Keratinocyte (primary cell): Measurements from ENCODE around the gene TNPO1. TPM values are rescaled to one million over a fixed set of nuclear protein-coding genes. Genes with fewer than 3 reads are reported as not detected.

ENCODE experiments used
- DNase-seq: peaks from one replicate; pipeline ENCODE4 v3.0.0-alpha.2; 2011; ENCODE audit warnings: low read depth, missing footprints, low spot score
- FAIRE-seq: peaks from 2 replicates; lab custom pipeline; 2011; peaks lifted over from hg19 to GRCh38; lab: Jason Lieb, UNC
- H2AFZ ChIP-seq: 2 replicates; pipeline ENCODE4 v1.6.0; 2012; ENCODE audit warnings: low read length, control low read depth, inconsistent platforms; ENCODE audit not compliant: control insufficient read depth
- H3K27ac ChIP-seq: 2 replicates; pipeline ENCODE4 v1.5.1; 2011; ENCODE audit warnings: low read length; ENCODE audit not compliant: control insufficient read depth, insufficient read depth
- H3K27me3 ChIP-seq: 3 replicates; pipeline ENCODE4 v1.6.0; 2011; ENCODE audit warnings: low read length; ENCODE audit not compliant: control insufficient read depth, insufficient read depth; ENCODE audit errors: extremely low read depth
- H3K36me3 ChIP-seq, 2 experiments: 2 replicates in 1 of 2; 3 replicates in 1 of 2; pipeline ENCODE4 v1.5.1; 2011; ENCODE audit warnings: low read length in 2 of 2, mild to moderate bottlenecking in 1 of 2; ENCODE audit not compliant: control insufficient read depth in 2 of 2, insufficient read depth in 2 of 2; ENCODE audit errors: extremely low read depth in 1 of 2
- H3K4me1 ChIP-seq: 3 replicates; pipeline ENCODE4 v1.5.1; 2011; ENCODE audit warnings: low read length; ENCODE audit not compliant: control insufficient read depth, insufficient read depth; ENCODE audit errors: extremely low read depth
- H3K4me2 ChIP-seq: 3 replicates; pipeline ENCODE4 v1.6.0; 2011; ENCODE audit warnings: low read depth, low read length; ENCODE audit not compliant: control insufficient read depth, insufficient read depth; ENCODE audit errors: extremely low read depth
- H3K4me3 ChIP-seq, 3 experiments: fragments of 200-600 bp in 1 of 3; sonication (generic) in 1 of 3; 2 replicates in 2 of 3; 3 replicates in 1 of 3; pipeline ENCODE4 v1.5.1; 2011 to 2016; ENCODE audit warnings: low read length in 3 of 3, mild to moderate bottlenecking in 3 of 3, control low read depth in 2 of 3, inconsistent platforms in 1 of 3, low read depth in 1 of 3, mixed read lengths in 1 of 3, mixed run types in 1 of 3, moderate library complexity in 1 of 3; ENCODE audit not compliant: control insufficient read depth in 2 of 3, insufficient read depth in 2 of 3; ENCODE audit errors: extremely low read depth in 1 of 3
- H3K79me2 ChIP-seq: 2 replicates; pipeline ENCODE4 v1.6.0; 2012; ENCODE audit warnings: low read length; ENCODE audit not compliant: control insufficient read depth, insufficient read depth
- H3K9ac ChIP-seq: 3 replicates; pipeline ENCODE4 v1.6.0; 2011; ENCODE audit warnings: low read length; ENCODE audit not compliant: control insufficient read depth, insufficient read depth; ENCODE audit errors: extremely low read depth
- H3K9me1 ChIP-seq: 3 replicates; pipeline ENCODE4 v1.6.0; 2011; ENCODE audit warnings: low read length; ENCODE audit not compliant: control insufficient read depth, insufficient read depth; ENCODE audit errors: extremely low read depth
- H3K9me3 ChIP-seq: 2 replicates; pipeline ENCODE4 v1.5.1; 2012; ENCODE audit warnings: low read depth, low read length; ENCODE audit not compliant: control insufficient read depth
- H4K20me1 ChIP-seq: 3 replicates; pipeline ENCODE4 v1.6.0; 2011; ENCODE audit warnings: low read length; ENCODE audit not compliant: control insufficient read depth, insufficient read depth; ENCODE audit errors: extremely low read depth
- EZH2 ChIP-seq: IDR thresholded peaks from one replicate; pipeline ENCODE4 v1.6.1; 2012; ENCODE audit warnings: inconsistent platforms, mild to moderate bottlenecking, low read length, moderate library complexity
- dilution Hi-C: fragments of 300-500 bp; cut with MboI; formaldehyde crosslinking; loops from one replicate; pipeline ENCODE4 v1.7.0; 2020; ENCODE audit warnings: low sequenced_read_pairs; ENCODE audit not compliant: extremely low pct_ligation_motif_present
- polyA plus RNA-seq, 5 experiments: library from polyadenylated mRNA; depleted of rRNA in 3 of 5; stranded (reverse) in 3 of 5; stranded (forward) in 1 of 5; unstranded in 1 of 5; fragments of >200 nt; gene quantifications; 1 replicate in 1 of 5; 2 replicates in 3 of 5; 3 replicates in 1 of 5; pipeline versions ENCODE4 v1.2.1 to v1.2.3, GENCODE V29; 2011 to 2012; ENCODE audit warnings: missing spikeins in 2 of 5, low read depth in 1 of 5, low replicate concordance in 1 of 5
- TF ChIP-seq, protein P1 (sequence below), 3 experiments: IDR thresholded peaks in 1 of 3; conservative IDR thresholded peaks in 1 of 3; optimal IDR thresholded peaks in 1 of 3; 2 replicates in 2 of 3; 3 replicates in 1 of 3; pipeline versions ENCODE3 to v1.5.1; 2011; ENCODE audit warnings: low read length in 3 of 3, mild to moderate bottlenecking in 3 of 3, moderate library complexity in 2 of 3, control low read depth in 1 of 3, inconsistent platforms in 1 of 3; ENCODE audit not compliant: insufficient read depth in 2 of 3; ENCODE audit errors: extremely low read depth in 1 of 3

The TNPO1 gene
- polyA plus RNA-seq, 1 donor (not counting 4 experiments of a cell fraction or from before 2014, with no cell fraction given) = 123 TPM

- H3K27ac ChIP-seq = no peak overlapping the region
- no peak for FAIRE-seq
Observed at GRCh38 chr5:72937517-72938061, 121.1 kb downstream of the TNPO1 start.

DNA sequence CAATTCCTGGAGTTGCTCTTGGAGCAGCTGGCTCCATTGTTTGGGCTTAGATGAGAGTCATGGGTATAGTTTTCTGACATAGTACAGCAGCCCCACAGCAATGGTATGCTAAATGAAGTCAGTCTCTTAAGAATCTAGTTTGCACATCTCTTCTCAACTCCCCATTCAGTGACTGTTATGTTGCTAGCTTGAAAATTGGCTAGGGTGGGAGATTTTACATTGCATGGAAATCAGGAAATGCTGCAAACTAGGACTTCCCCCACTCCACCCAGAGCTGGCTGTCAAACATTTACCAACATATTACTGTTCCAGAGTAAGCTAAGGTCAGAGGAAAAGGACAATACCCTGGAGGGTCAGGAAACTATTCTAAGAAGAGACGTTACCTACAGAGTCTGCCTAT lies 121.7 kb downstream of the TNPO1 start:
- no peaks in the 10 kb centered on the region for H3K4me1 ChIP-seq
- no peak for DNase-seq
- dilution Hi-C loops = no loop called here
- H4K20me1 ChIP-seq = no peaks in the 10 kb centered on the region
- no peaks in the 10 kb centered on the region for H3K9me3 ChIP-seq
- H3K79me2 ChIP-seq = no peaks in the 10 kb centered on the region
- H3K27ac ChIP-seq = no peak overlapping the region
- no peak overlapping the region for H3K4me3 ChIP-seq
- H3K4me2 ChIP-seq = no peak overlapping the region
- no peaks in the 10 kb centered on the region for H3K27me3 ChIP-seq
- TF ChIP-seq, protein P1, sequence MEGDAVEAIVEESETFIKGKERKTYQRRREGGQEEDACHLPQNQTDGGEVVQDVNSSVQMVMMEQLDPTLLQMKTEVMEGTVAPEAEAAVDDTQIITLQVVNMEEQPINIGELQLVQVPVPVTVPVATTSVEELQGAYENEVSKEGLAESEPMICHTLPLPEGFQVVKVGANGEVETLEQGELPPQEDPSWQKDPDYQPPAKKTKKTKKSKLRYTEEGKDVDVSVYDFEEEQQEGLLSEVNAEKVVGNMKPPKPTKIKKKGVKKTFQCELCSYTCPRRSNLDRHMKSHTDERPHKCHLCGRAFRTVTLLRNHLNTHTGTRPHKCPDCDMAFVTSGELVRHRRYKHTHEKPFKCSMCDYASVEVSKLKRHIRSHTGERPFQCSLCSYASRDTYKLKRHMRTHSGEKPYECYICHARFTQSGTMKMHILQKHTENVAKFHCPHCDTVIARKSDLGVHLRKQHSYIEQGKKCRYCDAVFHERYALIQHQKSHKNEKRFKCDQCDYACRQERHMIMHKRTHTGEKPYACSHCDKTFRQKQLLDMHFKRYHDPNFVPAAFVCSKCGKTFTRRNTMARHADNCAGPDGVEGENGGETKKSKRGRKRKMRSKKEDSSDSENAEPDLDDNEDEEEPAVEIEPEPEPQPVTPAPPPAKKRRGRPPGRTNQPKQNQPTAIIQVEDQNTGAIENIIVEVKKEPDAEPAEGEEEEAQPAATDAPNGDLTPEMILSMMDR (optimal IDR thresholded peaks at IDR 0.05 in 1 of 3, IDR thresholded peaks at IDR 0.05 in 1 of 3, conservative IDR thresholded peaks at IDR 0.05 in 1 of 3; ENCODE audit: extremely low read depth in 1 of 3, insufficient read depth in 2 of 3, low read length in 3 of 3) = no peak
- TF ChIP-seq EZH2 = no peak
- no peak overlapping the region for H2AFZ ChIP-seq
- H3K36me3 ChIP-seq = no peaks in the 10 kb centered on the region
- no peaks in the 10 kb centered on the region for H3K9me1 ChIP-seq
- no peak overlapping the region for H3K9ac ChIP-seq
- no peak for FAIRE-seq

More at GRCh38 chr5:72937517-72938061, 121.1 kb downstream of the TNPO1 start:
- H3K4me2 ChIP-seq = no peak overlapping the region
- dilution Hi-C loops = no loop called here
- DNase-seq = no peak
- H3K9me3 ChIP-seq = no peaks in the 10 kb centered on the region
- H3K79me2 ChIP-seq = no peaks in the 10 kb centered on the region
- no peak overlapping the region for H2AFZ ChIP-seq
- no peaks in the 10 kb centered on the region for H3K9me1 ChIP-seq
- H3K9ac ChIP-seq = no peak overlapping the region
- TF ChIP-seq, protein P1 (optimal IDR thresholded peaks at IDR 0.05 in 1 of 3, IDR thresholded peaks at IDR 0.05 in 1 of 3, conservative IDR thresholded peaks at IDR 0.05 in 1 of 3; ENCODE audit: extremely low read depth in 1 of 3, insufficient read depth in 2 of 3, low read length in 3 of 3) = no peak
- H3K36me3 ChIP-seq = no peaks in the 10 kb centered on the region
- H3K27me3 ChIP-seq = no peaks in the 10 kb centered on the region
- no peaks in the 10 kb centered on the region for H3K4me1 ChIP-seq
- H4K20me1 ChIP-seq = no peaks in the 10 kb centered on the region
- no peak overlapping the region for H3K4me3 ChIP-seq
